HG03280 (cell line): ENCODE results near the gene INO80.

Experiments
- ATAC-seq: cut with Tn5 transposase; IDR thresholded peaks from one replicate; pipeline ENCODE4 v1.9.1; 2021; ENCODE audit warnings: mild to moderate bottlenecking, moderate library complexity; ENCODE audit not compliant: unreplicated experiment

INO80 gene

GRCh38 chr15:40933517-40933902 is 182.6 kb downstream of the INO80 start:
- no peak for ATAC-seq

GRCh38 chr15:40932649-40933516 is 183.2 kb downstream of the INO80 start:
- no peak for ATAC-seq

- no peak for ATAC-seq
These were observed 183.9 kb downstream of the INO80 start for GRCh38 chr15:40932156-40932555.

- no peak for ATAC-seq
These were observed 184.6 kb downstream of the INO80 start for GRCh38 chr15:40931300-40932142.

GRCh38 chr15:40930430-40931299 is 185.4 kb downstream of the INO80 start:
- ATAC-seq: no peak

GRCh38 chr15:40929660-40930429 is 186.2 kb downstream of the INO80 start:
- ATAC-seq: no peak
